Subcutaneous abdominal adipose tissue (tissue), 5 donors: ENCODE results near the gene NEK10.
"Not testable (repeated sequence)": the region's sequence is repeated elsewhere in the genome, so short reads cannot be mapped to it uniquely, and the experiment has no call there.

Experiments
- H3K27ac ChIP-seq: one replicate; pipeline ENCODE4 v1.7.0; 2013; ENCODE audit warnings: low read depth, mild to moderate bottlenecking, inconsistent platforms, low read length, moderate library complexity
- H3K27me3 ChIP-seq, 5 donors: one replicate each; pipeline ENCODE4 v1.7.0; 2013; ENCODE audit warnings: low read length in 5 of 5, inconsistent platforms in 1 of 5; ENCODE audit not compliant: control insufficient read depth in 5 of 5, insufficient read depth in 4 of 5
- H3K36me3 ChIP-seq, 5 donors: one replicate each; pipeline ENCODE4 v1.7.0; 2013; ENCODE audit warnings: low read length in 5 of 5; ENCODE audit not compliant: control insufficient read depth in 5 of 5, insufficient read depth in 5 of 5
- H3K4me1 ChIP-seq, 5 donors: one replicate each; pipeline ENCODE4 v1.7.0; 2013; ENCODE audit warnings: low read length in 5 of 5, mild to moderate bottlenecking in 3 of 5, moderate library complexity in 1 of 5; ENCODE audit not compliant: control insufficient read depth in 5 of 5, insufficient read depth in 5 of 5
- H3K4me3 ChIP-seq, 5 donors: one replicate each; pipeline ENCODE4 v1.7.0; 2013; ENCODE audit warnings: low read length in 5 of 5, low read depth in 1 of 5
- H3K9ac ChIP-seq, 5 donors: one replicate each; pipeline ENCODE4 v1.7.0; 2013; ENCODE audit warnings: low read length in 5 of 5, mild to moderate bottlenecking in 4 of 5, moderate library complexity in 3 of 5
- H3K9me3 ChIP-seq, 5 donors: one replicate each; pipeline ENCODE4 v1.7.0; 2013; ENCODE audit warnings: low read length in 5 of 5; ENCODE audit not compliant: control insufficient read depth in 5 of 5
- donor health status: healthy.
- donor health status: healthy.
- donor health status: healthy.
- donor health status: healthy.
- donor health status: healthy.

NEK10 gene

GRCh38 chr3:27290760-27291159, 78.4 kb downstream of the NEK10 start:
- H3K9ac ChIP-seq = no peak overlapping the region
- no peak overlapping the region for H3K27ac ChIP-seq
- H3K36me3 ChIP-seq = no peaks in the 10 kb centered on the region
- no peak overlapping the region for H3K4me3 ChIP-seq
- no peaks in the 10 kb centered on the region for H3K9me3 ChIP-seq
- peaks cover 0 to 3% (median 0%) of the 10 kb centered on the region in 5 donors for H3K4me1 ChIP-seq
- no peaks in the 10 kb centered on the region for H3K27me3 ChIP-seq

- H3K4me1 ChIP-seq = peaks cover 0 to 3% (median 0%) of the 10 kb centered on the region in 5 donors
- no peaks in the 10 kb centered on the region for H3K27me3 ChIP-seq
- H3K36me3 ChIP-seq = no peaks in the 10 kb centered on the region
- no peaks in the 10 kb centered on the region for H3K9me3 ChIP-seq
- H3K27ac ChIP-seq = no peak overlapping the region
- H3K9ac ChIP-seq = no peak overlapping the region
- H3K4me3 ChIP-seq = no peak overlapping the region
These were observed 79.3 kb downstream of the NEK10 start for GRCh38 chr3:27289769-27290413.

GRCh38 chr3:27287052-27287451, 82.1 kb downstream of the NEK10 start:
- Histone ChIP-seq H3K4me3 (no peak overlapping the region), H3K9me3 (peaks cover 0 to under 1% (median 0%) of the 10 kb centered on the region in 5 donors), H3K36me3 (no peaks in the 10 kb centered on the region), H3K27me3 (no peaks in the 10 kb centered on the region), H3K4me1 (peaks cover 0 to 3% (median 0%) of the 10 kb centered on the region in 5 donors), H3K9ac (no peak overlapping the region), H3K27ac (no peak overlapping the region)

- H3K4me3 ChIP-seq, H3K27me3 ChIP-seq, H3K27ac ChIP-seq, H3K9ac ChIP-seq, H3K9me3 ChIP-seq, H3K36me3 ChIP-seq, H3K4me1 ChIP-seq: not testable (repeated sequence)
These were observed 82.7 kb downstream of the NEK10 start for GRCh38 chr3:27286467-27286866.

- Histone ChIP-seq H3K4me3 (no peak overlapping the region), H3K9ac (no peak overlapping the region), H3K9me3 (peaks cover 0 to 4% (median 0%) of the 10 kb centered on the region in 5 donors), H3K36me3 (no peaks in the 10 kb centered on the region), H3K4me1 (no peaks in the 10 kb centered on the region), H3K27ac (no peak overlapping the region), H3K27me3 (no peaks in the 10 kb centered on the region)
These were observed 83.5 kb downstream of the NEK10 start for GRCh38 chr3:27285668-27286067.

- no peaks in the 10 kb centered on the region for H3K36me3 ChIP-seq
- no peak overlapping the region for H3K9ac ChIP-seq
- H3K4me3 ChIP-seq = no peak overlapping the region
- H3K9me3 ChIP-seq = peaks cover 0 to 4% (median 0%) of the 10 kb centered on the region in 5 donors
- H3K27me3 ChIP-seq = no peaks in the 10 kb centered on the region
- H3K27ac ChIP-seq = no peak overlapping the region
- H3K4me1 ChIP-seq = peaks cover 0 to 10% (median 5%) of the 10 kb centered on the region in 5 donors
These were observed 87.5 kb downstream of the NEK10 start for GRCh38 chr3:27281671-27282150.

- no peaks in the 10 kb centered on the region for H3K27me3 ChIP-seq
- H3K9ac ChIP-seq = no peak overlapping the region
- H3K27ac ChIP-seq = no peak overlapping the region
- H3K4me1 ChIP-seq = peaks cover 0 to 10% (median 5%) of the 10 kb centered on the region in 5 donors
- no peak overlapping the region for H3K4me3 ChIP-seq
- H3K36me3 ChIP-seq = no peaks in the 10 kb centered on the region
- H3K9me3 ChIP-seq = peaks cover 0 to 4% (median 0%) of the 10 kb centered on the region in 5 donors
These were observed 90.1 kb downstream of the NEK10 start for GRCh38 chr3:27279123-27279522.

GRCh38 chr3:27278383-27279055, 90.7 kb downstream of the NEK10 start:
- Histone ChIP-seq H3K27ac (no peak overlapping the region), H3K9me3 (peaks cover 0 to 4% (median 0%) of the 10 kb centered on the region in 5 donors), H3K36me3 (no peaks in the 10 kb centered on the region), H3K9ac (peak overlapping the region in 1 of 5 donors; percentile 14), H3K27me3 (no peaks in the 10 kb centered on the region), H3K4me3 (no peak overlapping the region), H3K4me1 (peaks cover 0 to 10% (median 5%) of the 10 kb centered on the region in 5 donors)

- no peaks in the 10 kb centered on the region for H3K27me3 ChIP-seq
- no peaks in the 10 kb centered on the region for H3K9me3 ChIP-seq
- H3K36me3 ChIP-seq = no peaks in the 10 kb centered on the region
- peaks cover 0 to 10% (median 5%) of the 10 kb centered on the region in 5 donors for H3K4me1 ChIP-seq
- no peak overlapping the region for H3K27ac ChIP-seq
- no peak overlapping the region for H3K9ac ChIP-seq
- no peak overlapping the region for H3K4me3 ChIP-seq
These were observed 93.7 kb downstream of the NEK10 start for GRCh38 chr3:27275441-27275990.

- Histone ChIP-seq H3K9me3 (peaks cover 0 to under 1% (median 0%) of the 10 kb centered on the region in 5 donors), H3K27me3 (no peaks in the 10 kb centered on the region), H3K4me1 (no peaks in the 10 kb centered on the region), H3K27ac (no peak overlapping the region), H3K36me3 (no peaks in the 10 kb centered on the region), H3K9ac (no peak overlapping the region), H3K4me3 (no peak overlapping the region)
These were observed 97.3 kb downstream of the NEK10 start for GRCh38 chr3:27271890-27272289.
